HUES48 (cell line): ENCODE data around the gene LCE2B.
"Not testable (repeated sequence)": the region's sequence is repeated elsewhere in the genome, so short reads cannot be mapped to it uniquely, and the experiment has no call there.

Experiments
- H3K27ac ChIP-seq: one replicate; pipeline ENCODE4 v1.7.0; 2013; ENCODE audit warnings: low read depth, low read length, inconsistent platforms
- H3K27me3 ChIP-seq: 2 replicates; pipeline ENCODE4 v1.6.1; 2013; ENCODE audit warnings: mild to moderate bottlenecking, low read length; ENCODE audit not compliant: control insufficient read depth, insufficient read depth
- H3K36me3 ChIP-seq: 2 replicates; pipeline ENCODE4 v1.6.1; 2013; ENCODE audit warnings: low read length; ENCODE audit not compliant: control insufficient read depth, insufficient read depth
- H3K4me1 ChIP-seq: 2 replicates; pipeline ENCODE4 v1.6.1; 2013; ENCODE audit warnings: mild to moderate bottlenecking, low read length; ENCODE audit not compliant: control insufficient read depth, insufficient read depth
- H3K4me3 ChIP-seq: 2 replicates; pipeline ENCODE4 v1.5.1; 2013; ENCODE audit warnings: mild to moderate bottlenecking, low read depth, low read length
- H3K9ac ChIP-seq: 2 replicates; pipeline ENCODE4 v1.6.1; 2013; ENCODE audit warnings: mild to moderate bottlenecking, low read depth, low read length, moderate library complexity
- H3K9me3 ChIP-seq: 2 replicates; pipeline ENCODE4 v1.6.1; 2013; ENCODE audit warnings: low read length; ENCODE audit not compliant: control insufficient read depth, insufficient read depth

The LCE2B gene

GRCh38 chr1:152673016-152673415 is 12.9 kb upstream of the LCE2B start:
- Histone ChIP-seq H3K27me3 (no peaks in the 10 kb centered on the region), H3K9me3 (peaks cover 83% of the 10 kb centered on the region), H3K27ac (no peak overlapping the region), H3K9ac (no peak overlapping the region), H3K4me3 (no peak overlapping the region), H3K4me1 (no peaks in the 10 kb centered on the region), H3K36me3 (no peaks in the 10 kb centered on the region)

- H3K4me1 ChIP-seq, H3K9ac ChIP-seq, H3K36me3 ChIP-seq, H3K27ac ChIP-seq, H3K27me3 ChIP-seq, H3K4me3 ChIP-seq: not testable (repeated sequence)
- peaks cover 86% of the 10 kb centered on the region for H3K9me3 ChIP-seq
These were observed 10.9 kb upstream of the LCE2B start, which contains the start of gene LCE2C for GRCh38 chr1:152674983-152675382. Gene LCE2C (plus strand): TSS chr1:152675279. CDS start chr1:152676016, 737 bp downstream.

GRCh38 chr1:152679459-152679858 is 6.5 kb upstream of the LCE2B start:
- Histone ChIP-seq H3K4me1 (no peaks in the 10 kb centered on the region), H3K27me3 (no peaks in the 10 kb centered on the region), H3K9ac (no peak overlapping the region), H3K4me3 (no peak overlapping the region), H3K9me3 (peaks cover 81% of the 10 kb centered on the region), H3K27ac (no peak overlapping the region), H3K36me3 (no peaks in the 10 kb centered on the region)

- no peak overlapping the region for H3K4me3 ChIP-seq
- no peaks in the 10 kb centered on the region for H3K4me1 ChIP-seq
- no peak overlapping the region for H3K27ac ChIP-seq
- no peaks in the 10 kb centered on the region for H3K36me3 ChIP-seq
- H3K9ac ChIP-seq, result no peak overlapping the region
- peaks cover 82% of the 10 kb centered on the region for H3K9me3 ChIP-seq
- no peaks in the 10 kb centered on the region for H3K27me3 ChIP-seq
These were observed 4.3 kb upstream of the LCE2B start for GRCh38 chr1:152681616-152682015.

- Histone ChIP-seq H3K4me3 (no peak overlapping the region), H3K9me3 (peaks cover 79% of the 10 kb centered on the region), H3K27me3 (no peaks in the 10 kb centered on the region), H3K27ac (no peak overlapping the region), H3K4me1 (no peaks in the 10 kb centered on the region), H3K9ac (no peak overlapping the region), H3K36me3 (no peaks in the 10 kb centered on the region)
These were observed 2.1 kb upstream of the LCE2B start for GRCh38 chr1:152683846-152684245.

- Histone ChIP-seq H3K9ac (no peak within 1 kb of the TSS), H3K9me3 (peaks cover 73% of the 10 kb centered on the region), H3K4me3 (no peak within 1 kb of the TSS; the same call in 1 of the 2 replicates), H3K27me3 (no peaks in the 10 kb centered on the region), H3K4me1 (no peaks in the 10 kb centered on the region), H3K27ac (no peak within 1 kb of the TSS), H3K36me3 (no peaks in the 10 kb centered on the region)
These were observed 12.0 kb downstream of the LCE2B start, which contains the start of gene LCE2A for GRCh38 chr1:152697701-152698600. Gene LCE2A (plus strand): TSS chr1:152698345. CDS start chr1:152698902, 557 bp downstream.

- Histone ChIP-seq H3K4me3 (no peak overlapping the region), H3K9ac (no peak overlapping the region), H3K36me3 (no peaks in the 10 kb centered on the region), H3K27me3 (no peaks in the 10 kb centered on the region), H3K27ac (no peak overlapping the region), H3K9me3 (peaks cover 89% of the 10 kb centered on the region), H3K4me1 (no peaks in the 10 kb centered on the region)
These were observed 13.8 kb downstream of the LCE2B start for GRCh38 chr1:152699746-152700145.

GRCh38 chr1:152707860-152708259 is 21.9 kb downstream of the LCE2B start, which contains the start of gene LCE4A:
Gene LCE4A (plus strand): TSS chr1:152708160. CDS start chr1:152709076, 916 bp downstream.
- Histone ChIP-seq H3K27ac (no peak within 1 kb of the TSS), H3K4me1 (no peaks in the 10 kb centered on the region), H3K9ac (no peak within 1 kb of the TSS), H3K4me3 (no peak within 1 kb of the TSS), H3K27me3 (no peaks in the 10 kb centered on the region), H3K9me3 (peaks cover 95% of the 10 kb centered on the region), H3K36me3 (no peaks in the 10 kb centered on the region)

GRCh38 chr1:152718238-152718637 is 32.3 kb downstream of the LCE2B start:
- Histone ChIP-seq H3K4me3 (no peak overlapping the region), H3K36me3 (no peaks in the 10 kb centered on the region), H3K9ac (no peak overlapping the region), H3K27me3 (no peaks in the 10 kb centered on the region), H3K27ac (no peak overlapping the region), H3K9me3 (peaks cover 98% of the 10 kb centered on the region), H3K4me1 (no peaks in the 10 kb centered on the region)

- Histone ChIP-seq H3K4me1 (no peaks in the 10 kb centered on the region), H3K9me3 (peaks cover 87% of the 10 kb centered on the region), H3K27ac (no peak overlapping the region), H3K4me3 (no peak overlapping the region), H3K9ac (no peak overlapping the region), H3K27me3 (no peaks in the 10 kb centered on the region), H3K36me3 (no peaks in the 10 kb centered on the region)
These were observed 39.3 kb downstream of the LCE2B start for GRCh38 chr1:152725261-152725660.

- Histone ChIP-seq H3K27me3 (no peaks in the 10 kb centered on the region), H3K36me3 (no peaks in the 10 kb centered on the region), H3K9me3 (peaks cover 85% of the 10 kb centered on the region), H3K27ac (no peak overlapping the region), H3K4me1 (no peaks in the 10 kb centered on the region), H3K4me3 (no peak overlapping the region), H3K9ac (no peak overlapping the region)
These were observed 43.1 kb downstream of the LCE2B start for GRCh38 chr1:152728986-152729385.
